ENCODE results near the gene STK32C.
A peak's percentile ranks its signal among the peaks of the same experiment; 100 is the strongest.

STK32C gene

GRCh38 chr10:132195366-132196075, 112.2 kb downstream of the STK32C start:
- no peak for DNase-seq

GRCh38 chr10:132194726-132195125, 113.0 kb downstream of the STK32C start:
- DNase-seq: no peak

- no peak for DNase-seq
Observed at GRCh38 chr10:132193907-132194552, 113.7 kb downstream of the STK32C start.

- no peak for DNase-seq
Observed at GRCh38 chr10:132192991-132193665, 114.6 kb downstream of the STK32C start.

- no peak for DNase-seq
Observed at GRCh38 chr10:132192076-132192975, 115.4 kb downstream of the STK32C start.

GRCh38 chr10:132189810-132190422, 117.8 kb downstream of the STK32C start:
- no peak for DNase-seq

- no peak for DNase-seq
Observed at GRCh38 chr10:132189016-132189415, 118.7 kb downstream of the STK32C start.

- no peak for DNase-seq
Observed at GRCh38 chr10:132188331-132188730, 119.4 kb downstream of the STK32C start.

- no peak for DNase-seq
Observed at GRCh38 chr10:132187430-132188138, 120.2 kb downstream of the STK32C start.

- DNase-seq: no peak
Observed at GRCh38 chr10:132186488-132187429, 121.0 kb downstream of the STK32C start, which contains the start of gene DPYSL4. TSS of gene DPYSL4 (plus strand) at chr10:132186948. CDS start at chr10:132187064, 116 bp downstream.

GRCh38 chr10:132185601-132186487, 121.9 kb downstream of the STK32C start:
- DNase-seq: peak; percentile 61

GRCh38 chr10:132184816-132185593, 122.7 kb downstream of the STK32C start:
- DNase-seq: no peak

GRCh38 chr10:132183046-132183445, 124.7 kb downstream of the STK32C start:
- no peak for DNase-seq

GRCh38 chr10:132182591-132182990, 125.2 kb downstream of the STK32C start:
- DNase-seq: no peak

GRCh38 chr10:132181691-132182425, 125.9 kb downstream of the STK32C start:
- DNase-seq: no peak

- no peak for DNase-seq
Observed at GRCh38 chr10:132180736-132181135, 127.0 kb downstream of the STK32C start.

- no peak for DNase-seq
Observed at GRCh38 chr10:132179551-132180392, 128.0 kb downstream of the STK32C start.

All from central memory CD4-positive, alpha-beta T cell (primary cell).